ENCODE results near the gene HBQ1.
"Not testable (repeated sequence)": the region's sequence is repeated elsewhere in the genome, so short reads cannot be mapped to it uniquely, and the experiment has no call there.

HBQ1 gene

GRCh38 chr16:168424-168823 is 11.8 kb upstream of the HBQ1 start:
- H3K36me3 ChIP-seq (ENCODE audit: insufficient read depth): no peaks in the 10 kb centered on the region
- no peaks in the 10 kb centered on the region for H3K79me2 ChIP-seq (ENCODE audit: insufficient read depth, low read depth)
- no peak for TF ChIP-seq CTCF (conservative IDR thresholded peaks at IDR 0.05; ENCODE audit: low read depth, low read length)
- H3K27ac ChIP-seq: no peak overlapping the region
- no peak overlapping the region for H3K4me3 ChIP-seq (IDR thresholded peaks at IDR 0.05; ENCODE audit: insufficient read depth, low read depth, low read length)
- peaks cover 60% of the 10 kb centered on the region for H3K27me3 ChIP-seq (ENCODE audit: insufficient read depth, low read depth)
- H3K4me1 ChIP-seq (ENCODE audit: low read depth, poor library complexity, severe bottlenecking): no peaks in the 10 kb centered on the region
- H2AFZ ChIP-seq (ENCODE audit: low read depth): no peak overlapping the region
- H3K4me2 ChIP-seq: no peak overlapping the region
- H4K20me1 ChIP-seq (ENCODE audit: insufficient read depth): no peaks in the 10 kb centered on the region
- H3K9ac ChIP-seq: no peak overlapping the region

GRCh38 chr16:169014-169413 is 11.2 kb upstream of the HBQ1 start:
- Histone ChIP-seq H3K27me3 (ENCODE audit: insufficient read depth, low read depth) (peaks cover 61% of the 10 kb centered on the region), H3K9ac (no peak overlapping the region), H4K20me1 (ENCODE audit: insufficient read depth) (no peaks in the 10 kb centered on the region), H3K4me2 (no peak overlapping the region), H3K4me3 (IDR thresholded peaks at IDR 0.05; ENCODE audit: insufficient read depth, low read depth, low read length) (no peak overlapping the region), H3K4me1 (ENCODE audit: low read depth, poor library complexity, severe bottlenecking) (no peaks in the 10 kb centered on the region), H3K27ac (no peak overlapping the region), H3K36me3 (ENCODE audit: insufficient read depth) (no peaks in the 10 kb centered on the region), H3K79me2 (ENCODE audit: insufficient read depth, low read depth) (no peaks in the 10 kb centered on the region), H2AFZ (ENCODE audit: low read depth) (no peak overlapping the region)
- TF ChIP-seq CTCF (conservative IDR thresholded peaks at IDR 0.05; ENCODE audit: low read depth, low read length): no peak

GRCh38 chr16:170088-170507 is 10.2 kb upstream of the HBQ1 start:
- H3K36me3 ChIP-seq (ENCODE audit: insufficient read depth); H3K27ac ChIP-seq; H3K9ac ChIP-seq; H4K20me1 ChIP-seq (ENCODE audit: insufficient read depth); H3K4me1 ChIP-seq (ENCODE audit: low read depth, poor library complexity, severe bottlenecking); H2AFZ ChIP-seq (ENCODE audit: low read depth); H3K79me2 ChIP-seq (ENCODE audit: insufficient read depth, low read depth); H3K4me2 ChIP-seq; H3K4me3 ChIP-seq (IDR thresholded peaks at IDR 0.05; ENCODE audit: insufficient read depth, low read depth, low read length): not testable (repeated sequence)
- peaks cover 68% of the 10 kb centered on the region for H3K27me3 ChIP-seq (ENCODE audit: insufficient read depth, low read depth)

GRCh38 chr16:170788-171187 is 9.5 kb upstream of the HBQ1 start:
- Histone ChIP-seq H3K27me3 (ENCODE audit: insufficient read depth, low read depth) (peaks cover 67% of the 10 kb centered on the region), H4K20me1 (ENCODE audit: insufficient read depth) (no peaks in the 10 kb centered on the region), H3K79me2 (ENCODE audit: insufficient read depth, low read depth) (no peaks in the 10 kb centered on the region)

GRCh38 chr16:172374-172941 is 7.8 kb upstream of the HBQ1 start, which contains the start of gene HBA2:
TSS of gene HBA2 (plus strand) at chr16:172876. CDS start at chr16:172913, 37 bp downstream.
- not testable (repeated sequence) for H3K79me2 ChIP-seq (ENCODE audit: insufficient read depth, low read depth); H3K27ac ChIP-seq; H3K4me3 ChIP-seq (IDR thresholded peaks at IDR 0.05; ENCODE audit: insufficient read depth, low read depth, low read length); H2AFZ ChIP-seq (ENCODE audit: low read depth); H4K20me1 ChIP-seq (ENCODE audit: insufficient read depth); H3K4me1 ChIP-seq (ENCODE audit: low read depth, poor library complexity, severe bottlenecking); H3K9ac ChIP-seq; H3K36me3 ChIP-seq (ENCODE audit: insufficient read depth); H3K4me2 ChIP-seq
- H3K27me3 ChIP-seq (ENCODE audit: insufficient read depth, low read depth): peaks cover 59% of the 10 kb centered on the region

More at GRCh38 chr16:170788-171187, 9.5 kb upstream of the HBQ1 start:
- H2AFZ ChIP-seq (ENCODE audit: low read depth): no peak overlapping the region
- no peak overlapping the region for H3K4me3 ChIP-seq (IDR thresholded peaks at IDR 0.05; ENCODE audit: insufficient read depth, low read depth, low read length)
- no peak for TF ChIP-seq CTCF (conservative IDR thresholded peaks at IDR 0.05; ENCODE audit: low read depth, low read length)
- no peak overlapping the region for H3K4me2 ChIP-seq
- H3K36me3 ChIP-seq (ENCODE audit: insufficient read depth): no peaks in the 10 kb centered on the region
- H3K27ac ChIP-seq: no peak overlapping the region
- no peaks in the 10 kb centered on the region for H3K4me1 ChIP-seq (ENCODE audit: low read depth, poor library complexity, severe bottlenecking)
- no peak overlapping the region for H3K9ac ChIP-seq

- not testable (repeated sequence) for H2AFZ ChIP-seq (ENCODE audit: low read depth); H3K27ac ChIP-seq; H3K4me2 ChIP-seq; H3K4me1 ChIP-seq (ENCODE audit: low read depth, poor library complexity, severe bottlenecking); H3K9ac ChIP-seq; H4K20me1 ChIP-seq (ENCODE audit: insufficient read depth); H3K36me3 ChIP-seq (ENCODE audit: insufficient read depth); H3K4me3 ChIP-seq (IDR thresholded peaks at IDR 0.05; ENCODE audit: insufficient read depth, low read depth, low read length); H3K79me2 ChIP-seq (ENCODE audit: insufficient read depth, low read depth)
- peaks cover 59% of the 10 kb centered on the region for H3K27me3 ChIP-seq (ENCODE audit: insufficient read depth, low read depth)
These were observed 6.9 kb upstream of the HBQ1 start for GRCh38 chr16:173211-173854.

GRCh38 chr16:173928-174769 is 6.1 kb upstream of the HBQ1 start:
- not testable (repeated sequence) for H3K4me3 ChIP-seq (IDR thresholded peaks at IDR 0.05; ENCODE audit: insufficient read depth, low read depth, low read length); H3K4me2 ChIP-seq; H3K36me3 ChIP-seq (ENCODE audit: insufficient read depth); H4K20me1 ChIP-seq (ENCODE audit: insufficient read depth); H3K79me2 ChIP-seq (ENCODE audit: insufficient read depth, low read depth); H3K27ac ChIP-seq; H3K4me1 ChIP-seq (ENCODE audit: low read depth, poor library complexity, severe bottlenecking); H2AFZ ChIP-seq (ENCODE audit: low read depth); H3K9ac ChIP-seq
- peaks cover 61% of the 10 kb centered on the region for H3K27me3 ChIP-seq (ENCODE audit: insufficient read depth, low read depth)
